Hepatocyte (in vitro differentiated cells): Measurements from ENCODE around the gene SLC19A3. TPM values are rescaled to one million over a fixed set of nuclear protein-coding genes. Genes with fewer than 3 reads are reported as not detected.

Experiments used
- DNase-seq: peaks from one replicate; pipeline ENCODE4 v3.0.0-alpha.2; 2016; ENCODE audit warnings: low spot score
- H2AFZ ChIP-seq: fragments of 200-600 bp; sonication (generic); 2 replicates; pipeline ENCODE4 v1.6.0; 2016; ENCODE audit warnings: antibody characterized with exemption, mild to moderate bottlenecking
- H3K27ac ChIP-seq: fragments of 200-600 bp; sonication (generic); 2 replicates; pipeline ENCODE4 v1.5.1; 2016; ENCODE audit warnings: mild to moderate bottlenecking
- H3K27me3 ChIP-seq: fragments of 200-600 bp; sonication (generic); 2 replicates; pipeline ENCODE4 v1.6.1; 2016
- H3K36me3 ChIP-seq: fragments of 200-600 bp; sonication (generic); replicated peaks from 2 replicates; pipeline ENCODE4 v1.5.1; 2016; ENCODE audit warnings: low read depth; ENCODE audit not compliant: insufficient read depth
- H3K4me1 ChIP-seq: fragments of 200-600 bp; sonication (generic); 2 replicates; pipeline ENCODE4 v1.5.1; 2016; ENCODE audit warnings: mild to moderate bottlenecking, moderate library complexity; ENCODE audit not compliant: insufficient read depth
- H3K4me2 ChIP-seq: fragments of 200-600 bp; sonication (generic); 2 replicates; pipeline ENCODE4 v1.6.0; 2016
- H3K4me3 ChIP-seq: fragments of 200-600 bp; sonication (generic); 2 replicates; pipeline ENCODE4 v1.5.1; 2016; ENCODE audit warnings: mild to moderate bottlenecking
- H3K79me2 ChIP-seq: fragments of 200-600 bp; sonication (generic); 2 replicates; pipeline ENCODE4 v1.6.0; 2017; ENCODE audit warnings: mild to moderate bottlenecking
- H3K9me2 ChIP-seq: fragments of 200-600 bp; sonication (generic); replicated peaks from 2 replicates; pipeline ENCODE4 v1.6.0; 2017; ENCODE audit warnings: mild to moderate bottlenecking; ENCODE audit not compliant: insufficient read depth
- H3K9me3 ChIP-seq: fragments of 200-600 bp; sonication (generic); 2 replicates; pipeline ENCODE4 v1.5.1; 2016; ENCODE audit warnings: low read depth, mild to moderate bottlenecking
- H4K20me1 ChIP-seq: fragments of 200-600 bp; sonication (generic); 2 replicates; pipeline ENCODE4 v1.6.0; 2016; ENCODE audit warnings: mild to moderate bottlenecking; ENCODE audit not compliant: insufficient read depth, poor library complexity, severe bottlenecking
- EZH2 ChIP-seq: fragments of 200-600 bp; sonication (generic); IDR thresholded peaks from 2 replicates; pipeline ENCODE4 v1.6.1; 2016; ENCODE audit warnings: antibody characterized with exemption, mild to moderate bottlenecking, borderline replicate concordance
- EZH2phosphoT487 ChIP-seq: fragments of 200-600 bp; sonication (generic); IDR thresholded peaks from one replicate; pipeline ENCODE4 v1.6.1; 2018; ENCODE audit warnings: antibody characterized with exemption, mild to moderate bottlenecking, low read depth, moderate library complexity; ENCODE audit not compliant: unreplicated experiment, severe bottlenecking
- WGBS: methylation state at CpG from one replicate; pipeline ENCODE4 v1.1.6; 2016; ENCODE audit warnings: low lambda C conversion rate; ENCODE audit errors: missing lambda C conversion rate; 5-methylcytosine and 5-hydroxymethylcytosine counted together
- polyA plus RNA-seq: library from polyadenylated mRNA; unstranded; fragments of >200 nt; fragmentation: Nextera tagmentation; extraction: Ambion mirVana; gene quantifications from 2 replicates; pipeline ENCODE4 v1.2.1, GENCODE V29; 2016
- total RNA-seq: library from RNA; depleted of rRNA; stranded (reverse); fragments of >200 nt; gene quantifications from 2 replicates; pipeline ENCODE4 v1.2.3, GENCODE V29; 2014
- TF ChIP-seq, protein P1 (sequence below): fragments of 200-600 bp; sonication (generic); IDR thresholded peaks from 2 replicates; pipeline ENCODE4 v1.5.1; 2016; ENCODE audit warnings: antibody characterized with exemption, mild to moderate bottlenecking; ENCODE audit not compliant: poor library complexity

The SLC19A3 gene
- total and polyA plus RNA-seq, 2 experiments from 2014 or later: 15.5 to 19.7 TPM

DNA sequence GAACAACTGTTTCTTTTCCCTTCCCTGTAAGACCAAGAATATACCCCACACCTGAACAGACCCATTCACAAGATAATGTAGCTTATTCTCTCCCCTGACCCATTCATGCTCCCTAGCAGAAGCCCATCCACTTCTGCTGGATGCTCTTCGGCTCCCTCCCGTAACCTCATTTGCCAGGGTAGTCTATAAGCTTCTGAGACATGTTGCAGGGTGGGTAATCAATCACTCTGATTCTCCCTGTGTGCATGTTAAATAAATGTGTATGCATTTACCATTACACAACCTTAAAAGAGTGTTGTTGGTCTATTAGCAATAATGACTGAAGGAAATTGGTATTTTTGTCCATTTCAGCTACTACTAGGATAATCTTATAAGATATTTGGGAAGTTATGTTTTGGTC, 1.3 kb downstream of the SLC19A3 start:
- WGBS: 84% methylated on average over 2 of the region's 2 CpGs
- peaks cover 8% of the 10 kb centered on the region for H3K4me1 ChIP-seq
- no peaks in the 10 kb centered on the region for H3K9me2 ChIP-seq
- no peaks in the 10 kb centered on the region for H3K9me3 ChIP-seq
- H3K79me2 ChIP-seq: peaks cover 23% of the 10 kb centered on the region
- H3K27ac ChIP-seq: no peak overlapping the region
- H3K36me3 ChIP-seq: no peaks in the 10 kb centered on the region
- peak overlapping the region; percentile 74 for H3K4me2 ChIP-seq
- no peak overlapping the region for H3K4me3 ChIP-seq
- TF ChIP-seq EZH2 (no peak), EZH2phosphoT487 (no peak)
- TF ChIP-seq, protein P1, sequence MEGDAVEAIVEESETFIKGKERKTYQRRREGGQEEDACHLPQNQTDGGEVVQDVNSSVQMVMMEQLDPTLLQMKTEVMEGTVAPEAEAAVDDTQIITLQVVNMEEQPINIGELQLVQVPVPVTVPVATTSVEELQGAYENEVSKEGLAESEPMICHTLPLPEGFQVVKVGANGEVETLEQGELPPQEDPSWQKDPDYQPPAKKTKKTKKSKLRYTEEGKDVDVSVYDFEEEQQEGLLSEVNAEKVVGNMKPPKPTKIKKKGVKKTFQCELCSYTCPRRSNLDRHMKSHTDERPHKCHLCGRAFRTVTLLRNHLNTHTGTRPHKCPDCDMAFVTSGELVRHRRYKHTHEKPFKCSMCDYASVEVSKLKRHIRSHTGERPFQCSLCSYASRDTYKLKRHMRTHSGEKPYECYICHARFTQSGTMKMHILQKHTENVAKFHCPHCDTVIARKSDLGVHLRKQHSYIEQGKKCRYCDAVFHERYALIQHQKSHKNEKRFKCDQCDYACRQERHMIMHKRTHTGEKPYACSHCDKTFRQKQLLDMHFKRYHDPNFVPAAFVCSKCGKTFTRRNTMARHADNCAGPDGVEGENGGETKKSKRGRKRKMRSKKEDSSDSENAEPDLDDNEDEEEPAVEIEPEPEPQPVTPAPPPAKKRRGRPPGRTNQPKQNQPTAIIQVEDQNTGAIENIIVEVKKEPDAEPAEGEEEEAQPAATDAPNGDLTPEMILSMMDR: no peak
- no peak overlapping the region for H2AFZ ChIP-seq
- no peak for DNase-seq
- no peaks in the 10 kb centered on the region for H3K27me3 ChIP-seq
- H4K20me1 ChIP-seq: no peaks in the 10 kb centered on the region

DNA sequence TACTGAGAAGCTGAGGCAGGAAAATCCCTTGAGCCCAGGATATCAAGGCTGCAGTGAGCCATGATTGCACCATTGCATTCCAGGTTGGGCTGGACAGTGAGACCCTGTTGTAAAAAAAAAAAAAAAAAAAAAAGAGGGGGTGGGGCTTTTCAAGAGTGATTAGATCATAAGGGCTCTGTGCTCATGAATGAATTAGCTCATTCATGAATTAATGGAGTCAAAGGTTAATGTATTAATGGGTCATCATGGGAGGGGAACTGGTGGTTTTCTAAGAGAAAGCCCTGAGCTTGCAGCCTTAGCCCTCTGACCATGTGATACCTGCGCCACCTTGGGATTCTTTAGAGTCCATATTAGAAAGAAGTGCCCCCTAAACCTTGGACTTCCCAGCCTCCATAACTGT, 4.5 kb downstream of the SLC19A3 start:
- H3K9me3 ChIP-seq: no peaks in the 10 kb centered on the region
- DNase-seq: peak; percentile 32
- H3K79me2 ChIP-seq: peaks cover 38% of the 10 kb centered on the region
- H3K4me2 ChIP-seq: no peak overlapping the region
- H4K20me1 ChIP-seq: no peaks in the 10 kb centered on the region
- H3K4me1 ChIP-seq: peaks cover 2% of the 10 kb centered on the region
- H3K9me2 ChIP-seq: no peaks in the 10 kb centered on the region
- TF ChIP-seq, protein P1: no peak
- TF ChIP-seq EZH2phosphoT487 (no peak), EZH2 (no peak)
- no peak overlapping the region for H3K4me3 ChIP-seq
- 100% methylated on average over 1 of the region's 1 CpG for WGBS
- peak overlapping the region; percentile 54 for H3K27ac ChIP-seq
- H3K36me3 ChIP-seq: no peaks in the 10 kb centered on the region
- H3K27me3 ChIP-seq: no peaks in the 10 kb centered on the region
- H2AFZ ChIP-seq: no peak overlapping the region

DNA sequence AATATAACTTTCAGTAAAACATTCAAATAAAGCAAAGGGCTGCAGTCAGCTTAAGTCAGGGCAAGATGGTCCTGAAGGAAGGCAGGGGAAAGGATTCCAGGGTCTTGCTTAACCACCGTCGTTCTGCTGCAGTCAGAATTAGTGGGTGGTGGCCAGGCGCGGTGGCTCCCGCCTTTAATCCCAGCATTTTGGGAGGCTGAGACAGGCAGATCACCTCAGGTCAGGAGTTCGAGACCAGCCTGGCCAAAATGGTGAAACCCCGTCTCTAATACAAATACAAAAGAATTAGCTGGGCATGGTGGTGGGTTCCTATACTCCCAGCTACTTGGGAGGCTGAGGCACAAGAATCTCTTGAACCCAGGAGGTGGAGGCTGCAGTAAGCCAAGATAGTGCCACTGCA, 6.8 kb downstream of the SLC19A3 start:
- Histone ChIP-seq H3K27ac (no peak overlapping the region), H3K27me3 (no peaks in the 10 kb centered on the region), H3K4me2 (no peak overlapping the region), H3K36me3 (no peaks in the 10 kb centered on the region), H3K9me3 (no peaks in the 10 kb centered on the region), H4K20me1 (no peaks in the 10 kb centered on the region), H3K9me2 (no peaks in the 10 kb centered on the region), H3K4me3 (no peak overlapping the region), H2AFZ (no peak overlapping the region), H3K79me2 (peaks cover 39% of the 10 kb centered on the region), H3K4me1 (no peaks in the 10 kb centered on the region)
- 95% methylated on average over 7 of the region's 7 CpGs for WGBS
- no peak for DNase-seq
- TF ChIP-seq EZH2 (no peak), EZH2phosphoT487 (no peak)
- TF ChIP-seq, protein P1: no peak

DNA sequence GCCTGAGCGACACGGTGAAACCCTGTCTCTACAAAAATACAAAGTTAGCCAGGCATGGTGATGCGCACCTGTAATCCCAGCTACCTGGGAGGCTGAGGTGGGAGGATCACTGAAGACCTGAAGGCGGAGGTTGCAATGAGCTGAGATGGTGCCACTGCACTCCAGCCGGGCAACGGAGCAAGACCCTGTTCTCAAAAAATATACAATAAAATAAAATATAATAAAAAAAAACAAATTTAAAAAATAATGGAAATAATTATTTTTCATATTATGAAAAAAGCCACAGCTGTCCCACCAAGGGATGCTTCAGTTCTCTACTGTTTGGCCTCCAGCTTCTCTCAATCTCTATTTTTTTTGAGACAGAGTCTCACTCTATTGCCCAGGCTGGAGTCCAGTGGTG, 10.4 kb downstream of the SLC19A3 start:
- Histone ChIP-seq H3K9me3 (no peaks in the 10 kb centered on the region), H3K27me3 (no peaks in the 10 kb centered on the region), H3K4me3 (no peak overlapping the region), H3K9me2 (no peaks in the 10 kb centered on the region), H3K4me1 (peaks cover 14% of the 10 kb centered on the region), H2AFZ (no peak overlapping the region), H3K79me2 (peaks cover 25% of the 10 kb centered on the region), H3K27ac (peak overlapping the region; percentile 37), H3K36me3 (no peaks in the 10 kb centered on the region), H4K20me1 (no peaks in the 10 kb centered on the region), H3K4me2 (no peak overlapping the region)
- WGBS: 81% methylated on average over 6 of the region's 6 CpGs
- TF ChIP-seq EZH2 (no peak), EZH2phosphoT487 (no peak)
- TF ChIP-seq, protein P1: no peak
- DNase-seq: no peak
